Measurements from ENCODE around the gene NUMB.

DNA sequence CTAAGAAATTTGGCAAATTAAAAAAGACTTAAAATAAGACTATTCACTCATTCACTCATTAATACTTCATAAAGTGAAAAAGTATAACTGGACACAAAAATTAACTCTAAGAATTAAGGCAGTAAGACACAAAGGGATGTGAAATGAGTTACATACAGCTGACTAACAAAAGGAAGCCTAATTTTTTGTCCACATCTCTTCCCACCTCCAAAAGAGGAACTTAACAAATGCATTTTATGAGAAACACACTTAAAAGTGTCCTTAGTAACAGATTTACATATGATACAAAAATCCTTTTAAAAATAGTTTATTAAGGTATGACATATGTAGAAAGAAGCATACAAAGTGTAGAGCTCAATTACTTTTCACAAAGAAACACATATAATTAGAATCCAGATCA, 88.9 kb downstream of the NUMB start:
- TF ChIP-seq POLR2A (IDR thresholded peaks at IDR 0.05; ENCODE audit: low read length): no peak
- TF ChIP-seq GATA1 (IDR thresholded peaks at IDR 0.05; ENCODE audit: low read depth, low read length): no peak

All from erythroblast (primary cell).